K562 (cell line): Measurements from ENCODE around the gene TMEM273. TPM values are rescaled to one million over a fixed set of nuclear protein-coding genes. Genes with fewer than 3 reads are reported as not detected.
A peak's percentile ranks its signal among the peaks of the same experiment; 100 is the strongest.

Experiments
- CBFA2T3 ChIP-seq: fragments of 450-650 bp; IDR thresholded peaks from 2 replicates; pipeline ENCODE4 v1.6.1; 2017
- CREBBP ChIP-seq: IDR thresholded peaks from one replicate; pipeline ENCODE4 v1.6.1; 2012; ENCODE audit warnings: low read depth, mild to moderate bottlenecking, control low read depth, inconsistent platforms, low read length
- CSDE1 ChIP-seq, 2 experiments: fragments of 450-650 bp; IDR thresholded peaks; 2 replicates each; pipeline ENCODE4 v1.6.1; 2016; ENCODE audit warnings: mild to moderate bottlenecking in 1 of 2
- CTBP1 ChIP-seq: fragments of 450-650 bp; IDR thresholded peaks from 2 replicates; pipeline ENCODE4 v1.6.1; 2016; ENCODE audit warnings: borderline replicate concordance
- FOS ChIP-seq: IDR thresholded peaks from 3 replicates; pipeline ENCODE4 v1.6.1; 2011; ENCODE audit not compliant: insufficient read length; ENCODE audit errors: extremely low read depth
- GABPB1 ChIP-seq: sonication (generic); formaldehyde crosslinking; IDR thresholded peaks from 2 replicates; pipeline ENCODE4 v1.8.0; 2022; ENCODE audit warnings: mild to moderate bottlenecking, missing genetic modification reagents
- HDAC2 ChIP-seq: fragments of 450-650 bp; IDR thresholded peaks from 2 replicates; pipeline ENCODE4 v1.6.1; 2016; ENCODE audit warnings: mild to moderate bottlenecking
- HES1 ChIP-seq: fragments of 450-650 bp; IDR thresholded peaks from 2 replicates; pipeline ENCODE4 v1.6.1; 2016; ENCODE audit warnings: low read depth, mild to moderate bottlenecking, moderate library complexity
- HNRNPUL1 ChIP-seq: fragments of 200-400 bp; formaldehyde crosslinking; IDR thresholded peaks from 2 replicates; pipeline ENCODE4 v1.6.1; 2017; ENCODE audit warnings: low read length
- NFXL1 ChIP-seq: fragments of 450-650 bp; formaldehyde crosslinking; IDR thresholded peaks from 2 replicates; pipeline ENCODE4 v1.4.0; 2021; ENCODE audit warnings: mild to moderate bottlenecking
- NFYB ChIP-seq: IDR thresholded peaks from 2 replicates; pipeline ENCODE4 v1.6.1; 2011; ENCODE audit warnings: mild to moderate bottlenecking, moderate library complexity; ENCODE audit not compliant: insufficient read length; ENCODE audit errors: extremely low read depth
- PATZ1 ChIP-seq: fragments of 250-450 bp; sonication (Bioruptor Pico); IDR thresholded peaks from 2 replicates; pipeline ENCODE4 v1.5.0; 2020; ENCODE audit warnings: mild to moderate bottlenecking, borderline replicate concordance
- POLR2A ChIP-seq: fragments of 450-650 bp; conservative IDR thresholded peaks from 2 replicates; pipeline ENCODE4 v1.6.1; 2016
- PRPF4 ChIP-seq: fragments of 200-400 bp; formaldehyde crosslinking; IDR thresholded peaks from one replicate; pipeline ENCODE4 v1.6.1; 2017; ENCODE audit warnings: low read length, low read depth, mild to moderate bottlenecking; ENCODE audit not compliant: insufficient read depth, poor library complexity, severe bottlenecking
- RFX1 ChIP-seq: fragments of 450-650 bp; IDR thresholded peaks from 2 replicates; pipeline ENCODE4 v1.6.1; 2016; ENCODE audit warnings: mild to moderate bottlenecking, moderate library complexity
- RREB1 ChIP-seq: fragments of 250-450 bp; sonication (Bioruptor Pico); IDR thresholded peaks from 2 replicates; pipeline ENCODE4 v1.4.0; 2020
- SPI1 ChIP-seq: IDR thresholded peaks from 2 replicates; pipeline ENCODE4 v1.6.1; 2011; ENCODE audit warnings: low read depth, low read length, control low read depth, borderline replicate concordance
- SRSF1 ChIP-seq: fragments of 200-400 bp; formaldehyde crosslinking; IDR thresholded peaks from 2 replicates; pipeline ENCODE4 v1.6.1; 2017; ENCODE audit warnings: mild to moderate bottlenecking, low read depth, low read length, moderate library complexity
- TSC22D4 ChIP-seq: fragments of 450-650 bp; IDR thresholded peaks from 2 replicates; pipeline ENCODE4 v1.6.1; 2016; ENCODE audit warnings: missing genetic modification characterization, missing biosample characterization, control low read depth
- WHSC1 ChIP-seq: IDR thresholded peaks from one replicate; pipeline ENCODE4 v1.6.1; 2012; ENCODE audit warnings: low read length, control low read depth, inconsistent platforms
- ZNF24 ChIP-seq: fragments of 450-650 bp; IDR thresholded peaks from 2 replicates; pipeline ENCODE4 v1.6.1; 2016
- ZNF316 ChIP-seq: fragments of 450-650 bp; IDR thresholded peaks from 2 replicates; pipeline ENCODE4 v1.6.1; 2016
- polyA plus RNA-seq, 8 experiments: library from polyadenylated mRNA; depleted of rRNA in 4 of 8; stranded (reverse) in 5 of 8; unstranded in 3 of 8; fragments of >200 nt; fragmentation: Nextera tagmentation in 2 of 8; fragmentation: Illumina TruSeq in 1 of 8; extraction: Ambion mirVana in 2 of 8; extraction: Trizol in 1 of 8; gene quantifications; 2 replicates each; pipeline versions ENCODE4 v1.2.1 to v1.2.3, GENCODE V29; 2011 to 2014; ENCODE audit warnings: inconsistent platforms in 1 of 8, missing spikeins in 1 of 8
- total RNA-seq, 7 experiments: library from RNA; depleted of rRNA in 6 of 7; stranded (reverse); fragments of >200 nt in 6 of 7; fragmentation: Illumina TruSeq in 2 of 7; extraction: Trizol in 2 of 7; gene quantifications; 2 replicates each; pipeline versions ENCODE4 v1.2.1 to v1.2.3, GENCODE V29; 2011 to 2021; ENCODE audit warnings: low replicate concordance in 1 of 7

TMEM273 gene
- total and polyA plus RNA-seq, 9 of the 15 experiments (the other 6 are each of a cell fraction or from before 2014, with no cell fraction given), result 39.2 to 131 (median 95.6) TPM

GRCh38 chr10:49183596-49184542 lies 4.3 kb downstream of the TMEM273 start (continued):
- no peak for TF ChIP-seq RREB1 (CRISPR knock-in tag)
- no peak for TF ChIP-seq RFX1
- peak; percentile 72 for TF ChIP-seq POLR2A
- no peak for TF ChIP-seq WHSC1
- no peak for TF ChIP-seq FOS
- no peak for TF ChIP-seq PRPF4
- no peak for TF ChIP-seq NFYB
- TF ChIP-seq CSDE1 (IDR thresholded peaks at IDR 0.05), result 0 out of 4 replicates have a peak, but pooled peaks of 1 of the 2 experiments have one; percentile 55
- TF ChIP-seq HES1, result peak; percentile 55; the same call in 1 of the 2 replicates
- TF ChIP-seq ZNF24, result peak; percentile 97
- TF ChIP-seq CBFA2T3, result peak; percentile 87
- TF ChIP-seq HDAC2, result peak; percentile 92
- TF ChIP-seq NFXL1, result no peak
- no peak for TF ChIP-seq TSC22D4 (tag)
- TF ChIP-seq ZNF316, result peak; percentile 55; the same call in 1 of the 2 replicates
- TF ChIP-seq CREBBP, result no peak
- TF ChIP-seq GABPB1 (CRISPR knock-in tag), result 0 out of 2 replicates have a peak, but pooled peaks have one; percentile 21
- TF ChIP-seq HNRNPUL1, result no peak
- peak; percentile 98 for TF ChIP-seq SPI1
- TF ChIP-seq PATZ1 (CRISPR knock-in tag), result no peak
- peak; percentile 76 for TF ChIP-seq CTBP1
- TF ChIP-seq SRSF1, result no peak
